COLO668 (cell line): ENCODE data around the gene SRL.
"Not testable (repeated sequence)": the region's sequence is repeated elsewhere in the genome, so short reads cannot be mapped to it uniquely, and the experiment has no call there.

ENCODE experiments used
- DNase-seq: peaks from one replicate; lab custom pipeline; 2025; ENCODE audit not compliant: unreplicated experiment; lab: John Stamatoyannopoulos, UW

Gene SRL

DNA sequence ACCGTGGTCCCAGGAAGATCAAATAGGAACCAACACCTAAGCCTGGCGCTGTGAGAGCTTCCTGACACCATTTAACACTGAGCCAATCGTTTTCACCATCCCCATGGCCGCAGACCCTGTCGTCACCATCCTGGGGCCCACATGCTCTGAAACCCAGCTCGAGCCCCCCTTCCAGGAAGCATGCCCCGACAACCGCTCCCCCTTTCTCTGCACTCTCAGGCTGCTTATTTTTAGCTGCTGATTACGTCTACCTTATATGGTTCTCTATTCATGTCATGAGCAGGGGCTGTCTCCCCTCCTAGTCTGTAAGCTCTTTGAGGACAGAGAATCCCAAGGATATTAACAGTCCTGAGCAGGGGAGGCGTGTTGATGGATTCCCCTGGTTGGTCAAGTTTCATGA, 10.5 kb downstream of the SRL start:
- no peak for DNase-seq

DNA sequence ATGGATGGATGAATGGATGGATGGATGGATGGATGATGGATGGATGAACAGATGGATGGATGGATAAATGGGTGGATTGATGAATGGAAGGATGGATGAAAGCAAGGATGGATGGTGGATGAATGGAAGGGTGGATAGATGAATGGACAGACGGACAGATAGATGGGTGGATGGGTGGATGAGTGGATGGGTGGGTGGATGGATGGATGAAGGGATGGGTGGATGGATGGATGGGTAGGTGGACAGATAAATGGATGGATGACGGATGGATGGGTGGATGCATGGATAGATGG, 14.9 kb downstream of the SRL start:
- no peak for DNase-seq

DNA sequence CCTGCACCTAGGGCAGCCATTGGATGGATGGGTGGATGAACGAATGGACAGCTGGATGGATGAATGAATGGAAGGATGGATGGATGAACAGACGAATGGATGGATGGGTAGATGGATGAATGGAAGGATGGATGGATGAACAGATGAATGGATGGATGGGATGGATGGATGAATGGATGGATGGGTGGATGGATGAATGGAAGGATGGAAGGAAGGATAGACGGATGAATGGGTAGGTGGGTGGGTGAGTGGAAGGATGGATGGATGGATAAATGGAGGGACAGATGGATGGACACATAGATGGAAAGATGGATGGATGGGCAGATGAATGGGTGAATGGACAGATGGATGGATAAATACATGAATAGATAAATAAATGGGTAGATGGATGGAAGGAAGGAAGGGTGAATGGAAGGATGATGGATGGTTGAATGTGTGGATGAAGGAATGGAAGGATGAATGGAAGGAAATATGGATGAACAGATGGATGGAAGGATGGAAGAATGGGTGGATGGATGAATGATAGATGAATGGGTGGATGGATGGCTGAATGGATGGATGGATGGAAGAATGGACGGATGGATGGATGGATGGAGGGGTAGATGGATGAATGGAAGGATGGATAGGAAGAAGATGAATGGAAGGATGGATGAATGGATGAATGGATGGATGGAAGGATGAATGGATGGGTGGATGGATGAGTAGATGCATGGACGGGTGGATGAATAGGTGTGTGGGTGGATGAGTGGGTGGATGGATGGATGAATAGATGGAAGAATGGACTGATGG, 15.4 kb downstream of the SRL start:
- no peak for DNase-seq

DNA sequence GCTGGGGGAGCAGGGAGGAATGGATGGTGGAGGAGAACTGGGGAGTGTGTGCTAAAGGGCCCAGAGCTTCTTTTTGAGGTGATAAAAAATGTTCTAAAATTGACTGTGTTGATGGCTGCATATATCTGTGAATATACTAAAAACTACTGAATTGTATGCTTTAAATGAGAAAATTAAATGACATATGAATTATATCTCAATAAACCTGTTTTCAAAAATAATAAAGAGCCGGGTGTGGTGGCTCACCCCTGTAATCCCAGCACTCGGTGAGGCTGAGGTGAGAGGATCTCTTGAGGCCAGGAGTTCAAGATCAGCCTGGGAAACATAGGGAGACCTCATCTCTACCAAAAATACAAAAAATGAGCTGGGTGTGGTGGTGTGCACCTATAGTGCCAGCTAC, 16.8 kb downstream of the SRL start:
- DNase-seq = no peak

DNA sequence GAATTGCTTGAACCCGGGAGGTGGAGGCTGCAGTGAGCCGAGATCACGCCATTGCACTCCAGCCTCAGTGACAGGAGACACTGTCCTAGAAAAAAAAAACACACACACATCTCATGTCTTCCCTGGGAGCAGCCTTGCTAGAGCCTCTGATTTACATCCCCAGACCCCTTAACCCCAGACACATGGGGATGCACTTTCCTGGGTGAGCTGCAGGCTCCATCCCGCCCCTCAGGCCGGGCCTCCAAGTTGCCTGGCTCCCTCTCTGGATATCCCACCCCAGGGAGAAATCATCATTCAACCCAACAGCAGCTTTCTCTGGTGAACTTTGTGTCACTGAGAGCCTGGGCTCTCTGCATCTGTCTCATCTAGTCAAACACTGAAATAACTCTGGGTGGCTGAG, 21.5 kb downstream of the SRL start:
- DNase-seq = no peak

DNA sequence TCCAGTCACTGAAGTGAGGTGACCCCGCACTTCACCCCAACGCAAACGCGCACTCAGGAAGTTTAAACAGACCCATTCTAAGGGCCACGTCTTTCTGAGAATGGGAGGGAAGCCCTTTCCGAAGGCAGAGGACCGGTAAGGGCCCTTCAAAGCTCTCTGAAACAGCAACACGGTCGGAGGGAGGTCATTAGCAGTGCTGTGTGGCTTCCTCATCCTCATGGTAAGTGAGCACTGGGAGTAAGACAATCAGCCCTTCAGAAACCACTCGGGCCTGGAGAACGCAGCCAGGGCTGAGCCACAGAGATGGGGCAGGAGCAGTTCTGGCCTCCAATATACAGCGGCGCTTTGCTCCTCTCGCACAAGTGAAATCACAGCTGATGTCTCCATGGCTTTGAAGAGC, 23.7 kb downstream of the SRL start:
- no peak for DNase-seq

DNA sequence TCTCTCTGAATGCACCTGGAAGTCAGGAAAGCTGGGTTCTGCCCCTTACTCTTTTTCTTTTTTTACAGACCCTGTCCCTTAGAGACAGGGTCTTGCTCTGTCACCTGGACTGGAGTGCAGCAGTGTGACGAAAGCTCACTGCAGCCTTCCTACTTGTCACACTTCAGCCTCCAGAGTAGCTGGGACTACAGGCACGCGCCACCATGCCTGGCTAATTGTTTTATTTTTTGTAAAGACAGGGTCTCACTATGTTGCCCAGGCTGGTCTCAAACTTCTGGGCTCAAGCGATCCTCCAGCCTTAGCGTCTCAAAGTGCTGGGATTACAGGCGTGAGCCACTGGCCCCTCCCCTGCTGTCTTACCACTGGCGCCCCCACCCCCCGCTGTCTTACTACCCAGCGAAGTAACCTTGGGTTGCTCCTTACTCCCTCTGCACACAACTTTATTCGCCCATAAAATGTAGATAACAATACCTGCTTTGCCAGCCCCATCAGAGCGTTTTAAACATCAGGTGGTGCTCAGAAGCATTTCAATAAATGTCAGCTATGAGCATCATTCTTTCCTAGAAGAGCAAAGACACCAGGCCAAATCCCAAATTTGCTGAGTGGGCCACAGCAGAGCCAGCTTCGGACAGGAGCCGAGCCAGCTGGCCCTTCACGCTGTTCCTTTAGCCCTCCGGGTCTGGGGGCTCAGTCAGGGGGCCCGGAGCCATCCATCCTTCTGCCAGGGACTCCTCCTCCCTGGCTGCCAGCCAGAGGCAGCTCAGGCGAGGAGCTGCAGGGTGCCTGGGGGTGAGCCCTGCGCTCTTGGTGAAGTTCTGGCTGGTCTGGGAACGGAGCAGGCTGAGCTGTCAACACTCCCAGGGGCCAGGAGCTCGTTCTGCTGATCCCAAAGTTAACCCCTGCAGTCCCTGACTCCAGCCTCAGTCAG, 24.4 kb downstream of the SRL start:
- DNase-seq = no peak

DNA sequence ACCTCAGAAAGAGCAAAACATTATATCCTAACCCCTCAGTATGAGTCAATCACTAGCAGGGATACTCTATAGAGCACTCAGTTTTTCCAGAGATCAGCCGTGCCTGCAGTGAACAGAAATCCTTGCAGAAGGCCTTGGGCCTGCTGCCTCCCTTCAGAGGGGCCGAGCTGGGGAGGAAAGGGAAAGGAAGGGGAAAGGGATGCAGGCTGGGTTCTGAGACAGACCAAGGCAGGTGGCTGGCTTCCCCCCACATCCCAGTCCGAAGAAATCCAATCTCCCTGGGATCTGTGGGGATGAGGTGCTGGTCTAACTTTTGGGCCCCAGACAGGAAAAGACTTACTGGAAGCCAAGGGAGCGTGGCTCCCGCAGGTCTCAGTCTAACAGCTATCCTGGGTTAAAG, 25.3 kb downstream of the SRL start:
- no peak for DNase-seq

DNA sequence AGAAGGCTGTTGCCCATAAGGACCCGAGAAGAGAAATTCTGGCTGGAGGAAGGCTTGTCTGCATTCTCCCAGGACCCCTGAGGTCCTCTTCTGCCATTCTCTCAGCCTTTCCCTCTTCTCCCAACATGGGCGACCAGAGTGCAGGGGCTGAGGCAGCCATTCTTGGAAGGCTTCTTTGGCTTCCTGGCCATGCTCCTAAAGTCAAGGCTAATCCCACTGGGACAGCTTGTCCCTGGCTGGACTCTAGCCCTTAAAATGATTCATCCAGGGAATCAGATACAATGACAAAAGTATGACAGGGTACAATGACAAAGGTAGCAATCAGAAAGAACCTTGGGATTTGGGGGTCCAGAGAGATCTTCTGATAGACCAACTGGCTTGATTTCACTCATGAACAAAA, 26.8 kb downstream of the SRL start:
- DNase-seq = no peak

DNA sequence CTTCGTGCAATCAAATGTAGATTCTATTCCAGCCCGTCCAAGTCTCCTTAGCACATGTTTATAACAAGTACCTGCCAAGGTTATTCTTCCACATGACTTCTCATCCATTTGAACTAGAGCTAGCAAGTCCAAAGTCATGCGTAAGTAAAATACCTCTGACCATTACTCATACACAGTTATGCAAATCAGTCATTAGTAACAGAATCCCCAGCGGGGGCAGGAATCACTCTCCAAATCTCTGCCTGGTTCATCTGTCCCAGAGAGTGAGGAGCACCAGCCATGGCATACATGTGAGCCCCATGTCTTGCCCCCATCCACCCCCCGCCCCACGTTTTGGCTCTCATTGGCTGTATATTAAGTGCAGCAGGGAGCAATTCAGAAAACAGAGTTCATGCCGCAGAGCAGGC, 27.7 kb downstream of the SRL start:
- no peak for DNase-seq

DNA sequence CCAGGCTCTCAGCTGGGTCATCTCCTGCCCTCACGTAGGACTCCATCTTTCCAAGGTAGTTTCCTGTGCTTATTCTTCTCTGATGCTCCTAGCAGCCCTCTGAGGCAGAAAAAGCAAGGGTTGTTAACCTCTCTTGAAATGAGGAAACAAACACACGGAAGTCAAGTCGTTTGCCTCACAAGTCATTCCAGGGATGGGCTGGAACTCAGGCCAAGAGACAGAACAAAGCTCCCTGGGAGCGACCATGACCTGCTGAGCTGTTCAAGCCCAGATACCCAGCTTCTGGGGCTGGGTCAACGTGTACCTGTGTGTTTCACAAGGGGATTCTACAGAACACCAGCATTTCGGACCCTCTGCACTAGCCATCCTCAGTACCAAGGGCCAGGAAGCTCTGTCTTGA, 28.1 kb downstream of the SRL start:
- no peak for DNase-seq

DNA sequence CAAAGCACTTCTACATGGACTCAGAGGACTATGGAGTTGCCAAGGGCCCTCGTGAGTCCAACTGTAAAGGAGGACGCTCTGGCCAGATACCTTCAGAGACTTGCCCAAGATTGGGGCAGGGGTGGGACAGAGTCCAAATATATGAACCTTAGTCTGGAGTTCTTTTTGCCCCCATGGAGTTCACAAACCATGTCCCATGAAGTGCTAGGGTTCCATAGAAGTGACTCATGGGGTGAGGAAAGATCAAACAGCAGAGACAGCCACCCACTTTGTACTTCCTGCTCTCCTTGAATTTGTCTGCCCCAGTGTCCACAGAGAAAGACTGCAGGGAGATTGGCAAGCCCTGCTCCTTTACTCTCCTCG, 29.0 kb downstream of the SRL start:
- no peak for DNase-seq

DNA sequence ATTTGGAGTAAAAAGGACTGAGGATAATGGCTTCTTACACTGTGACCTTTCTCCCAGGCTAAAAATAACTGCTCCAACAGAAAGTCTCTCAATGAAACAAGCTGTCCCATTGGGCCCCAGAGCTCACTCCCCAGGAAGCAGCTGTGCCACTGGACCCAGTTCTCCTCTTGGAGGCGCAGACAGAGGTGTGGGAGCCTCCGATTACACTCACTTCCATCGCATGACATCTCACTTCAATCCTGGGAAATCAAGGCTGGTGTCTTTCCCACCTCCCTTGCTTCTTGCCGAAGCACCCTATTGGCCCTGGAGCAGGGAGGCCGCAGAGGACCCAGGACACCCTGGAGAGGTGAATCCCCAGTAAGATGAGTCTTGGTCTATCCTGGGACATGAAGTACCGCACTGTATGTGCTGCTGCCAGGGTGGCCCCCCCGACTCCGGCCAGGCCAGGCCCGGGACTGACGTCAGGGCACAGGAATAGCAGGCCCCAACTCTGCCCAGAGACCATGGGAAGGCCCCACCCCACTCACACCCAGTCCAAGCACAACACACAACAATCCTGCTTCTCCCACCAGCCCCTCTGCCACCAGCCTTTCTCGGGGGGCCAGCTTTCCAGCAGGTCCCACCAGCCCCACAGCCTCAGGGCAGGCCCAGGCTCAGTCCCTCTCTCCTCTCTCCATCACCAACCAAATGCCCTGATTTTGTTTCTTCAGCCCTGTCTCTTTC, 29.5 kb downstream of the SRL start:
- no peak for DNase-seq

DNA sequence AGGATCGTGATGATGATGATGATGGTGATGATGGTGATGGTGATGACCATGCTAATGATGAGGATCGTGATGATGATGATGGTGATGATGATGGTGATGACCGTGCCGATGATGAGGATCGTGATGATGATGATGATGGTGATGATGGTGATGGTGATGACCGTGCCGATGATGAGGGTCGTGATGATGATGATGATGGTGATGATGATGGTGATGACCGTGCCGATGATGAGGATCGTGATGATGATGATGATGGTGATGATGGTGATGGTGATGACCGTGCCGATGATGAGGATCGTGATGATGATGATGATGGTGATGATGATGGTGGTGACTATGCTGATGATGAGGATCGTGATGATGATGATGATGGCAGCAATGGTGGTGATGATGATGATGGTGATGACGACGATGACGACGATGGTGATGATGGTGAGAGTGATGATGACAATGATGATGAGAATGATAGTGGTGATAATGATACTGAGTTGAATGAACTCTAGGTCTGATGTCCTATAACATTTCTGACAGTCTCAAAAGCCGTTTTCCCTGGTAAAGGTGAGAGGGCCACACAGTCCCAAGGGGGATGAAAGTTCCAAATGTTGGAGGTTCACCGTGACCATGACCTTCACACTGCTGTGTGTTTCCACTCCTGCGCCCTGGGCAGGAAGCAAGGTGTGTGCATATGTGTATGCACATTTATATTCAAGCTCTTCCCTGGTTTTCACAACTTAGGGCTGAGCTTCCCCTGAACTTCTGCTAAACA, 30.3 kb downstream of the SRL start:
- DNase-seq = not testable (repeated sequence)

DNA sequence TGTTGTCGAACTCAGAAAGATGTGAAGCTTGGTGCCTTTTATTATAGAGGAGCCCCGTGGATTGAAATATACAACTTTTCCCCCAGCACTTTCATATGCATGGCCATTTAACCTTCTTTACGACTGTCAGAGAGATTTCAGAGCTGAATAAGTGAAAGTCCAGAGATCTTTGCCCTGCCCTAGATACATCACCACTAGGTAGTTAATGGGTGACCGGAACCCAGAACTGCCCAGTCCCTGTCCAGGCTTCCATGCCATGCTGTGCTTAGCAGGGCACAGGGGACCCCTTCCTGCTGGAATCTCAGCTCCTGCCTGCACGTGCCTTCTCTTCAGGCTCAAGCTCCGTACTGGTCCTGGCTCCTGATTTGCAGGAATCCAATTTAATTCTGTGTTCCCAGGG, 32.2 kb downstream of the SRL start:
- DNase-seq = no peak

DNA sequence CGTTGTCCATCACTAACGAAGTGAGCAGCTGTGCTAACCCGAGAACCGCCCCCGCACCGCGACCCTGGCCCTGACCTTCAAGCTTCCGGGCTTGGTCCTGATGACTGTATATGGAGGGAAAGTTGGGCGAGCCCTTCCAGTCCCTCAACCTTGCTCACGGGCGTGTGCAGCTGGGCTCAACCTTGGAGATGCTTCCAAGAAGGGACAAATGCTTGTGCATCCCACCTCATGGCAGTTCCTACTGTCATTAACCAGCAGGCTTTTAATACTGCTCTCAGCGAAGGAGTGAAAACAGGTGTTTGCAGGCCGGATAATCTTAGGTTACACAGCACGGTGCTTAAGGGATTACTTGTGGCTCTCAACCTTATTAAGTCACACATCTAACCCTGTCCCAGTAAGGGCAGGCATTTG, 33.5 kb downstream of the SRL start:
- DNase-seq = no peak

DNA sequence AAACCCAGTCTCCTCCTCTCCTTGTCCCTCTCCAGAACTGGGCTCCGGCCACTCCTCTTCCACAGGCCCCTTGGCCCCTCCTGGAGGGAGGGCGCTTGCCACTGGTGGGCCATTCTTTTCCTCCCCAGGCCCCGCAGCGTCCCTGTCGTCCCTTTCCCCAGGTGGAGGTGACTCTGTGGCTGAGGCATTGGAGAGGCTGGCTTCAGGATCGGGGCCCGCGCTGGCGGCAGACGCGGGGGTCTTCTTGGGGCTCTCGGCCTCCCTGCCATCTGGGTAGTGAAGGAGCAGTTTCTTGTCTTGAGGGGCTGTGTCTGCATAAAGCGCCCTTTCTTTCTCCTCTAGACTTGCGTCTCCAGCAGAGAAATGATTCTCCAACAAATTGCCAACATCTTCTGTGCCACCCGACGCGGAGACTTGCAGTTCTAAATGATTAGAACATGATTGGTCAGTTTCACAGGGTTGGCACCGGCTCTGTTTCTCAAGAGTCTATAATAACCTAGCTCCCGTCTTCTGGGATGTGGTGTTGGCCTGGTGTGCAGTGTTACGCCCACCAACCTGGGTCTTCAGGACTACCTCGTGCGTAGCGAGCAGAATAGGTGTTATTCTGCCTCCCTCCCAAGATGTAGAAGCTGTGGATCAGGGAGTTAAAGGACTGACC, 34.1 kb downstream of the SRL start:
- DNase-seq = no peak

DNA sequence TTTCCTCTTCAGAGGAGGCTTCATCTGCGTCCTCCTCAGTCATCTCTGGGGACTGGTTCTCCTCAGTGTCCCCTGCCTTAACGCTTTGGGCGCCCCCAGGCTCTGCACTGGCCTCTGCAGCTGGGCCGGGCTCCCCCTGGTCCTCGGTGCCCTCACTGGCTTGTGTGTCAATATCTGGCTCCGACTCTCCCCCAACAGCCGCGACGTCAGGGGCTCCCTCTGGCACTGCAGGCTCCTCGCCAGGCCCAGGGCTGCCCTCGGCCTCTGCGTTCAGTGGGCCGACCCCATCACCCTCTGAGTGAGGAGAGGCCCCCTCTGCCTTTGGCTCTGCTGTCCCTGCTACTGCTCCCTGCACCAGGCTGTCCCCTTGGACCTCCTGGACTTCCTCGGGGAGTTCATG, 34.7 kb downstream of the SRL start:
- DNase-seq = no peak

DNA sequence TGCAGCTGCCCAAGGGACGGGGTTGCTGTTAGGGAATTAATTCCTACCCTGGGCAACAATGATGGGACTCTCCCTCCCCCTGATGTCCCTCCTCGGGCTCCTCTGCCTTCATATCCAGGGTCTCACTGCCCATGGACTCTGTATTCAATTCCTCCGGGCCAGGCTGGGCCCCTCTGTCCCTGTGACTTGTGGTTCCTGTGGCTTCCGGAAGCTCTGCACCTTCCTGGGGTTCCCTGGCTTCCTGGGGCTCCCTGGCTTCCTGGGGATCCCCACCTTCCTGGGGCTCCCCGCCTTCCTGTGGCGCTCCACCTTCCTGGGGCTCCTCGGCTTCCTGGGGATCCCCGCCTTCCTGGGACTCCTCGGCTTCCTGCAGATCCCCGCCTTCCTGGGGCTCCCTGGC, 35.2 kb downstream of the SRL start:
- no peak for DNase-seq

DNA sequence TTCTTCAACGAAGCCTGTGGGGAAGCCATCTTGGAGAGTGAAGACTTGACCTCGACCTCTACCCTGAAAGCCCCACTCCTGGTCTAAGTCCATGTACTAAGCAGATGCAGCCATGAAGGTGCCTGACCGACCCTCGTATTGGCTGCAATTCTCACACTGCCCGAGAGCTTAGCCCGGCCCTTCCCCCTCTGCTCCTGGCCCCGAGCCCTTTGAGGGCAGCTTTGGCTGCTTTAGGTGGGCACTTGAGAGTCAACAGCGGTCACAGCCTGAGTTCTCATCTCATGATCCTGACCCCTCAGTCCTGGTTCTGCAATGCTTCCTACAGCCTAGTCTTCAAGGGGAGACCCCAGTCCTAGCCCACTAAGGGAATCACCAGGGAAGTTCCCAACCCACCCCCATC, 35.9 kb downstream of the SRL start:
- no peak for DNase-seq

DNA sequence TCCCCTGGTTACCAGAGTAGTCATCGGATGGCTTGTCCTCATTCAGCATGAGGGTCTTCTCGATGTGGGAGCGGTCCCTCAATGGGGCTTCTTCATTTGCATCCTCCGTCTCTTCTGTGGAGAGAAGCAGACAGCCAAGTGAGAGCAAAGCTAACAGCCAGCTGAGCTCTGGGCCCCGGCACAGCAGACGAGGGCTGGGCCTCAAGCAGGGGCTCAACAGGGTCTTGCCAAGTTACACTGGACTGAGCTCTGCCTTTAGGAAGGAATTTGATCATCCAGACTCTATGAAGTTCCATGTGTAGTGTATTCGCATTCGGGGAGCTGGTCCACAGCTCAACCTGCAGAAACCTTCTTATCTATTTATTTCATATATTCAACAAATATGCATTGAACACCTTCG, 37.4 kb downstream of the SRL start:
- no peak for DNase-seq
